GM21367 (cell line): ENCODE results near the gene CSF1.

Source experiments
- ATAC-seq: cut with Tn5 transposase; IDR thresholded peaks from one replicate; pipeline ENCODE4 v1.9.1; 2021; ENCODE audit not compliant: unreplicated experiment

CSF1 gene

GRCh38 chr1:109974191-109974590 lies 63.5 kb downstream of the CSF1 start:
- ATAC-seq: no peak

GRCh38 chr1:109975718-109976117 lies 65.1 kb downstream of the CSF1 start:
- no peak for ATAC-seq

- no peak for ATAC-seq
Measured at GRCh38 chr1:109976762-109977161, 66.1 kb downstream of the CSF1 start.

DNA sequence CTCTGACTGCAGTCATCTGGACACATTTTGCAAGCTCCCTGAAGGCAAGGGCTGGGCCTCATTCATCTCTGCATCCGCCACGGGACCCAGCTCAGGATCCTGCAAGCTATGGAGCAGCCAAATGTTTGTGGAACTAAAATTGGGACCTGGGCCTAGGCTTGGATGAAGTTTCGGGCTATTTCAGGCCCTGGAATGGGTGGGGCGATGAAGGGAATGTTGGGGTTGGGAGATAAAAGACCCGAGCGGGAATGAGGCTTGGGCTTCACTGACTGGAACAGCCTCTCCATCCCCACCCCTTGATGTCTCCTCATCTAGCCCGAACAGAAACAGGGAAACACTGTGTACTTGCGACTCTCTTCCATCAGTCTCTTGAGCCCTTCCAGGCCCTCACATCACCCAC lies 66.6 kb downstream of the CSF1 start:
- no peak for ATAC-seq

- ATAC-seq: no peak
Measured at GRCh38 chr1:109977657-109978378, 67.2 kb downstream of the CSF1 start.

GRCh38 chr1:109978761-109979488 lies 68.3 kb downstream of the CSF1 start:
- ATAC-seq: no peak

GRCh38 chr1:109979489-109980091 lies 68.9 kb downstream of the CSF1 start:
- no peak for ATAC-seq
